Small intestine (tissue), 7 donors: ENCODE data around the gene CLIC4. TPM values are rescaled to one million over a fixed set of nuclear protein-coding genes. Genes with fewer than 3 reads are reported as not detected.

Source experiments
- DNase-seq, 2 donors: peaks; one replicate each; pipeline versions ENCODE4 v3.0.0 to v3.0.0-alpha.2; 2013
- FAIRE-seq: peaks from 2 replicates; lab custom pipeline; 2012; peaks lifted over from hg19 to GRCh38; lab: Jason Lieb, UNC
- H3K27ac ChIP-seq, 3 donors: one replicate each; pipeline ENCODE4 v1.5.1; 2013; ENCODE audit warnings: low read length in 2 of 3, mild to moderate bottlenecking in 2 of 3, control low read depth in 1 of 3, inconsistent platforms in 1 of 3, low read depth in 1 of 3, moderate library complexity in 1 of 3
- H3K27me3 ChIP-seq, 3 donors: one replicate each; pipeline ENCODE4 v1.6.1; 2013; ENCODE audit warnings: low read length in 3 of 3, inconsistent platforms in 1 of 3; ENCODE audit not compliant: control insufficient read depth in 3 of 3, insufficient read depth in 3 of 3
- H3K36me3 ChIP-seq, 3 donors: one replicate each; pipeline ENCODE4 v1.6.1; 2013; ENCODE audit warnings: low read length in 3 of 3, inconsistent platforms in 1 of 3, low read depth in 1 of 3, mild to moderate bottlenecking in 1 of 3, moderate library complexity in 1 of 3; ENCODE audit not compliant: control insufficient read depth in 3 of 3, insufficient read depth in 2 of 3
- H3K4me1 ChIP-seq, 3 donors: one replicate each; pipeline ENCODE4 v1.6.1; 2013; ENCODE audit warnings: low read length in 2 of 3, inconsistent platforms in 1 of 3, low read depth in 1 of 3, mild to moderate bottlenecking in 1 of 3, moderate library complexity in 1 of 3; ENCODE audit not compliant: control insufficient read depth in 3 of 3, insufficient read depth in 2 of 3
- H3K4me3 ChIP-seq, 3 donors: one replicate each; pipeline ENCODE4 v1.5.1; 2013; ENCODE audit warnings: low read length in 3 of 3, control low read depth in 1 of 3, inconsistent platforms in 1 of 3, low read depth in 1 of 3, mild to moderate bottlenecking in 1 of 3, moderate library complexity in 1 of 3
- H3K9me3 ChIP-seq, 2 donors: one replicate each; pipeline ENCODE4 v1.6.1; 2013; ENCODE audit warnings: low read depth in 1 of 2, low read length in 1 of 2; ENCODE audit not compliant: control insufficient read depth in 2 of 2, insufficient read depth in 1 of 2
- WGBS, 3 donors: extraction: QIAGEN DNeasy Blood & Tissue Kit; methylation state at CpG; one replicate each; pipeline ENCODE4 v1.1.7; 2013; 5-methylcytosine and 5-hydroxymethylcytosine counted together
- polyA plus RNA-seq, 4 donors: library from polyadenylated mRNA; stranded (reverse) in 3 of 4; unstranded in 1 of 4; fragments of 200-250 nt in 3 of 4; fragments of 120-200 nt in 1 of 4; gene quantifications; one replicate each; pipeline versions ENCODE4 v1.2.1 to v1.2.3, GENCODE V29; 2013
- donor health status: healthy with polysubstance abuse.
- donor health status: control.
- donor health status: control.
- donor health status: Bipolar disorder and iron deficiency.
- donor health status: healthy.

CLIC4 gene
- polyA plus RNA-seq, 4 donors: 2.0 to 47.4 (median 25.4) TPM

DNA sequence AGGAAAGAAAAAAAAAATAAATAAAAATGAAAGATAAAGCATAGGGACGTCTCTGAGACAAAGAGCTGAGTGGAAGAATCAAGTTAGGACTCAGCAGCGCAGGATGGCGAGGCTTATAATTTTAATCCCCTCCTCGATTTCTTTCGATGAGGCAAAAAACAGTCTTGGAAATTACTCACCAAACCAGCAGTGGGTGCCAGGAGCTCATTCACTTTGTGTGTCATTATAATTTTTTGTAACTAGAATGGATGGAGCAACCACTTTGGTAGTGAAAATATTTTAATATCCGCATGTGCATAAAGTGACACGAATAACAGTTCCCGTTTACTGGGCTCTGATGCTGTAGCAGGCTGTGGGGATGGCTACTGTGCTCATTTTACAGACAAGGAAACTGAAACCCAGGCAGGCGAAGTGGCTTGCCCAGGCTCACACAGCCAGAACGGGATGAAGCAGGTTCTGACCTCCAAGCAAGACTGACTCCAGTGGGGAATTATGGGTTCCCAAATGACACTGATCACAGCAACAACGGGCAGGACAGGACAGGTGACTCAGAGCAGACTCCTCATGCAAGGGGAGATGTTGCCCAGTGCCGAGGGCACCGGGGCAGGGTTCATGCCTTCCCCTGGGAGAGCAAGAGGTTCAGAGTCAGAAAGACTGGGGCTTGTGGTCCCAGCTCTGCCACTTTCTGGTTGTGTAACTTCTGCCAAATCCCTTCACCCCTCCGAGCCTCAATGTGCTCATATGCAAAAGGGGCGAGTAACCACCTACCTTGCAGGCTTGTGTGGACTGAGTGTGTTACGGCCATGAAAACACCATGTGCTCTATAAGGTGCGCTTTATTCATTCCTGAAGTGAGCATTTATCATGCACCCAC is 121.2 kb downstream of the CLIC4 start:
- no peaks in the 10 kb centered on the region for H3K27me3 ChIP-seq
- 66 to 79% (median 75%) methylated on average over 17 of the region's 17 CpGs for WGBS, 3 donors
- DNase-seq: no peak
- H3K4me1 ChIP-seq: peaks cover 0 to 53% (median 2%) of the 10 kb centered on the region in 3 donors
- H3K36me3 ChIP-seq: no peaks in the 10 kb centered on the region
- H3K4me3 ChIP-seq: no peak overlapping the region
- H3K9me3 ChIP-seq: no peaks in the 10 kb centered on the region
- no peak overlapping the region for H3K27ac ChIP-seq
- no peak for FAIRE-seq

DNA sequence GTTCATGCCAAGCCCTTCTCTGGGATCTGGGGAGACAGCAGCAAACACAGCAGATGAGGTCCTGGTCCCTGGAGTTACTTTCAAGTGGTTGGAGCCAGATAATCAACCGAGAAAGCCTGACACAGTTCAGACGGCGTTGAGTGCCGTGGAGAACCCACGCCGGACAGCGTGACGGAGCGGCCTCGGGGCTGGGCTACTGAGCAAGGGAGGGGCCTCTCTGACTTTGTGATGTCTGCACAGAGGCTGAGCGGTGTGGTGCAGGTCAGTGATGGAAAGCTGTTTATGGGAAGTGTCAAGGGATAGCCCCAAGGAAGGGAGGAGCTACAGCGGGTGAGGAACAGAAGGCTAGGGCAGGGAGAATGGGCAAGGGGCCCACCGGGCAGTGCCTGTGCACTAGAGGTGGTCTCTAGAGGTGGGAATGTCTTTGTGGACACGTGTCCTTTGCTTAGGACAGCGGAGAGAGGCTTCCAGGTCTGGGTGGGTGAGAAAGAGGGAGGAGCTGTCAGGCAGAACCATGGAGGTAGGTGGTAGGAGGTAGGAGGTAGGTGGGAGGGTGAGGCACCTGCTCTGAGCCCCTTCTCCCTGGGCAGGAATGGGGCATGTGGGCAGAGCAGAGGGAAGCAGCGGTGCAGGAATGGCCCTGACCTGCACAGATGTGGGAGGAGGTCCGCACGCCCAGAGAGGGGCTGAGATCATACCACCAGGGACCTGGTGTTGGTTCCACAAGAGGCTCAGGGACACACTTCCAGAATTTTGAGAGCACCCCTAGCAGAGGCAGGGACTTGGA is 122.0 kb downstream of the CLIC4 start:
- no peak for DNase-seq
- FAIRE-seq: no peak
- peaks cover 0 to 45% (median 2%) of the 10 kb centered on the region in 3 donors for H3K4me1 ChIP-seq
- no peak overlapping the region for H3K4me3 ChIP-seq
- H3K9me3 ChIP-seq: no peaks in the 10 kb centered on the region
- no peaks in the 10 kb centered on the region for H3K27me3 ChIP-seq
- H3K36me3 ChIP-seq: no peaks in the 10 kb centered on the region
- WGBS, 3 donors: 69 to 92% (median 81%) methylated on average over 17 to 18 of the region's 18 CpGs
- no peak overlapping the region for H3K27ac ChIP-seq

DNA sequence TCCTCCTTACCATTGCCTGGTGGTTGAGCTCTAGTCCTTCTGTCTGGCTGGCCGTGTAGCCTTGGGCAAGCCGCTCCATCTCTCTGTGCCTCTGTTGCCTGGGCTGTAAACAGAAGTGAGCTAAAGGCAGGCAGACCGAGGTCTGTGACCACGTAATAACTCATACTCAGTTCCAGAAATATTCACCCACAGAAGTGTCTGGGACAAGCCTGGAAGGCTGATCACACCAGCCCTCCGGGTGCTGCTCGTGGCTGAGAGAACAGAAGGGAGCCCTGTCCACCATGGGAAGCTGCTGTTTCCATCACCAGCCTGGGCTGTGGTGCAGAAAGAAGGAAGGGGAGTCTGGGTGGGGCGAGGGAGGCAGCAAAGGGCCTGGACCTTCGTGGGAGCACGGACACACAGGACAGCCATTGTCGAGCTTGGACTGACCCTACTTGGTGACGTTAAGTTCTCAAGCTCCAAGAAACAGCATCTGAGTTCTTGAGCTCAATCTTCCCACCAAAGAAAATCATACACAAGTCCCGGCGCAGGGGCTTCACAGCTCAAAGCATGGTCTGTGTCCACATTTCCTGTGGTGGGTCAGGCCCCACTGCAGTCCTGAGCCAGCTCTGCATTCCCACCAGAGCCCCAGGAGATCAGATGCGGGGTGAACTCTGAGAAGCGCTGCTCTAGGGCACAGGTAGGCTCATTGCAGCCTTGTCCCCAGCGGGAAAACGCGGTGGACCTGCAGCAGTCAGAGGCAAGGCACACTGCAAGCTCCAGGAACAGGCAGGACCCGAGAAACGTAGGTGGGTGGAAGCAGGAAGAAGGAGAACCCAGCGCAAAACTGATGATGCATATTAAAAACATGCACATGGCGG is 123.0 kb downstream of the CLIC4 start:
- FAIRE-seq (no peak), DNase-seq (no peak)
- Histone ChIP-seq H3K27ac (no peak overlapping the region), H3K27me3 (no peaks in the 10 kb centered on the region), H3K36me3 (no peaks in the 10 kb centered on the region), H3K4me1 (peaks cover 0 to 35% (median 0%) of the 10 kb centered on the region in 3 donors), H3K9me3 (no peaks in the 10 kb centered on the region), H3K4me3 (no peak overlapping the region)
- WGBS, 3 donors: 85 to 93% (median 89%) methylated on average over 22 of the region's 22 CpGs

DNA sequence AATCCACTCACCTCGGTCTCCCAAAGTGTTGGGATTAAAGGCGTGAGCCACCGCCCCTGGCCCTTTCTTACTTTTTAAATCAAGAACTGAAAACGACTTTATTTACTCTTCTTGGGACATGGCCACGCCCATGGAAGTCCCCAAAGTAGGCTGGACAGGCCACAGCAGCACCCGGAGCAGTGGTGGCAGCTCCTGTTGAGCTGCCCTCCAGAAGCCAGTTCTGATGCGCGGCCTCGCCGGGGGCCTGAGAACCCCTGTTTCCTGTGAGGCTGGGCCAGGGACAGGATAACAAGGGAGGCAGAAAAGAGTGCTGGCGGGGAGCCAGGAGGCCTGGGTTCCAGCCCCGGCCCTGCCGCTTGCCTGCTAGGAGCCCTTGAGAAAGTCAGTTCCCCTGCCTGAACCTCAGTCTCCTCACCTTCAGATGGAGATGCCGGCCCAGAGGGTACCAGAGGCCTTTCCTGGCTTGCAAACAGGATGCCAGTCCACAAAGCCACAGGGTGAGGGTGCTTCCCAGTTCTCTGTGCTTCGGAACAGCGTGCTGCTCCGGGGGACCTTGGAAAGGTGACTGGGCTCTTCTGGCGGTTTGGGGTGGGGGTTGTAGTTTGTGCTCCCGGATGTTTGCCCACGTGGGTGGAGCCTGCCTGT is 125.4 kb downstream of the CLIC4 start:
- no peaks in the 10 kb centered on the region for H3K36me3 ChIP-seq
- peaks cover 0 to 15% (median 0%) of the 10 kb centered on the region in 3 donors for H3K4me1 ChIP-seq
- no peaks in the 10 kb centered on the region for H3K9me3 ChIP-seq
- no peak for DNase-seq
- H3K27me3 ChIP-seq: no peaks in the 10 kb centered on the region
- no peak overlapping the region for H3K4me3 ChIP-seq
- FAIRE-seq: no peak
- H3K27ac ChIP-seq: no peak overlapping the region
- WGBS, 3 donors: 52 to 76% (median 69%) methylated on average over 20 of the region's 20 CpGs

DNA sequence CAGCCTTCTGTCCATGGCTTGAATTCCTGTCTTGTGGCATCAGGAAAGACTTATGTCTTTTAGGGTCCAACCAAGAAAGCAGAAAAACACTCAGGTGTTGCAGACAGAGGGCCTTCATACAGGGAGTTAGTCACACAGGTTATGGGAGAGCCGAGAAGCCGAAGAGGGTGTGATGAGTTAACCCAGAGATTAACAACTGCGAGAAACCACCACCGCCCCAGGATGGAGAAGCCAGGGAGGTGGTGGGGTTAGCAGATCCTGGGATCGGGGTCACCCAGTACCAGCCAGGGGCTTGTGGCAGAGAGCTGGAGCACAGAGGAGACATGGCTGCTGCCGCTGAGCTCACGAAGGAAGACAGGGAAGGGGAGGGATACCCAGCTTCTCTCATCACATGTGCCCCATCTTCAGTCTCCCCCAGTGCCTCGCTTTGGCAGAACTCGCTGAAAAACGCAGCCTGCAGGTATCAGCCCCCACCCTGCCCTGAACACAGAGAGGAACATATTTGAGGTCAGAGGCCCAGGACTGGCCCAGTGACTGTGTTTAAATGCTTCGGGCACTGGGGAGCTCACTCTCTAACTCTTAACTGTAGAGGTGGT is 126.2 kb downstream of the CLIC4 start:
- no peak overlapping the region for H3K27ac ChIP-seq
- H3K4me1 ChIP-seq: peaks cover 0 to 8% (median 0%) of the 10 kb centered on the region in 3 donors
- H3K9me3 ChIP-seq: no peaks in the 10 kb centered on the region
- DNase-seq (no peak), FAIRE-seq (no peak)
- no peak overlapping the region for H3K4me3 ChIP-seq
- H3K36me3 ChIP-seq: no peaks in the 10 kb centered on the region
- WGBS, 3 donors: 85 to 91% (median 87%) methylated on average over 11 of the region's 11 CpGs
- no peaks in the 10 kb centered on the region for H3K27me3 ChIP-seq

DNA sequence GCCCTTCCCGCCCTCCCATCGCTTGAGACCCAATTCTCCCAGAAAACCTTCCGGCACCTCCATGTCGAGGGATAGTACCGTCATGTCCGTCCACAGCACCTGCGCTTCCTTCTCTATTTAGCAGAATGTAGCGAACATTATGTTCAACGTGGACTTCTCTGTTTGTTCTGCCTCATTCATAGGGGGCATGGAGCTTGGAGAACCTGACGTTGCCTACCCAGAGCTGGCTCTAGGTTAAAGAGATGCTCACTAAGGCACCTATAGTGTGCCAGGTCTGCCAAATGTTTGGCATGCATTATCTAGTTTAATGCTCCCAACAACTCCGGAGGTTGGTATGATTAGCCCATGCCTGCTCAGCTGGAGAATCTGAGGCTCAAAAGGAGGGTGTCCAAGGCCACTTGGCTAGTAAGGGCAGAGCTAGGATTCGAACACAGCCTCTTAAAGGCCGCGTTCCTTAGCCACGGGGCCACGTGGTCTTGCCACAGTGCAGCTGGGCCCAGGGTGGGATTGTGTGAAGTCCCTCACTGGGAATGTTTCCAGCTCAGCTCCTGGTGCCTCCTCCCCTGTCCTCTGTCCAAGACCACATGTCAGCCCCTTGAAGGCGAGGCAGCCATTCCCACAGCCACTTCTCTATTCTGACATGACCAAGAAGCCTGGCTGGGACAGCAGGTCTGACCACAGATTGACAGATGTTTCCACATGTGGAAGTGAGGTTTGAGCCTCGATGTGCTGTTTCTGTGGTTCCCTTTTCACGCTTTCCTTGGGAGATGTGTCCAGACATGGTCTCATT is 127.0 kb downstream of the CLIC4 start:
- no peaks in the 10 kb centered on the region for H3K27me3 ChIP-seq
- DNase-seq (no peak), FAIRE-seq (no peak)
- H3K4me3 ChIP-seq: no peak overlapping the region
- H3K9me3 ChIP-seq: no peaks in the 10 kb centered on the region
- no peak overlapping the region for H3K27ac ChIP-seq
- peaks cover 0 to 4% (median 0%) of the 10 kb centered on the region in 3 donors for H3K4me1 ChIP-seq
- H3K36me3 ChIP-seq: no peaks in the 10 kb centered on the region
- 79 to 90% (median 85%) methylated on average over 19 of the region's 19 CpGs for WGBS, 3 donors

DNA sequence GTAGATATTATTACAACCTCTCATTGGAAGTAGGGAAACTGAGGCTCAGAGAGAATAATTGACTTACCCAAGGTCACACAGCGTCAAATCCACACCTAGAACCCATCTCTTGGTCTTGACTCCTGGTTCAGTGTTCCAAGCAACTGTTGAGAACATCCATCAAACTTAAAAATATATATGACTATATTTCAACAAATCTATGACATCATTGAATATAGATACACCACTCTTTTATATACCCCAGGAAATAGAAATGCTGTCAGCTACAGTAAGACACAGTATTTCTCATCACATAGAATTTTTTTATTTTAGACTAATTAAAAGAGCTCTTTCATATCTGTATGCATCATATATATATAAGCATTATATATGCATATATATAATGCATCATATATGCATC is 127.9 kb downstream of the CLIC4 start:
- no peaks in the 10 kb centered on the region for H3K27me3 ChIP-seq
- H3K36me3 ChIP-seq: no peaks in the 10 kb centered on the region
- H3K27ac ChIP-seq: no peak overlapping the region
- peaks cover 0 to 4% (median 0%) of the 10 kb centered on the region in 3 donors for H3K4me1 ChIP-seq
- WGBS, 3 donors: 77 to 93% (median 80%) methylated on average over 1 of the region's 1 CpG
- no peaks in the 10 kb centered on the region for H3K9me3 ChIP-seq
- no peak overlapping the region for H3K4me3 ChIP-seq
- FAIRE-seq (no peak), DNase-seq (no peak)
